Measurements from ENCODE around the gene CPLANE1.
"Not testable (repeated sequence)": the region's sequence is repeated elsewhere in the genome, so short reads cannot be mapped to it uniquely, and the experiment has no call there.

CPLANE1 gene

DNA sequence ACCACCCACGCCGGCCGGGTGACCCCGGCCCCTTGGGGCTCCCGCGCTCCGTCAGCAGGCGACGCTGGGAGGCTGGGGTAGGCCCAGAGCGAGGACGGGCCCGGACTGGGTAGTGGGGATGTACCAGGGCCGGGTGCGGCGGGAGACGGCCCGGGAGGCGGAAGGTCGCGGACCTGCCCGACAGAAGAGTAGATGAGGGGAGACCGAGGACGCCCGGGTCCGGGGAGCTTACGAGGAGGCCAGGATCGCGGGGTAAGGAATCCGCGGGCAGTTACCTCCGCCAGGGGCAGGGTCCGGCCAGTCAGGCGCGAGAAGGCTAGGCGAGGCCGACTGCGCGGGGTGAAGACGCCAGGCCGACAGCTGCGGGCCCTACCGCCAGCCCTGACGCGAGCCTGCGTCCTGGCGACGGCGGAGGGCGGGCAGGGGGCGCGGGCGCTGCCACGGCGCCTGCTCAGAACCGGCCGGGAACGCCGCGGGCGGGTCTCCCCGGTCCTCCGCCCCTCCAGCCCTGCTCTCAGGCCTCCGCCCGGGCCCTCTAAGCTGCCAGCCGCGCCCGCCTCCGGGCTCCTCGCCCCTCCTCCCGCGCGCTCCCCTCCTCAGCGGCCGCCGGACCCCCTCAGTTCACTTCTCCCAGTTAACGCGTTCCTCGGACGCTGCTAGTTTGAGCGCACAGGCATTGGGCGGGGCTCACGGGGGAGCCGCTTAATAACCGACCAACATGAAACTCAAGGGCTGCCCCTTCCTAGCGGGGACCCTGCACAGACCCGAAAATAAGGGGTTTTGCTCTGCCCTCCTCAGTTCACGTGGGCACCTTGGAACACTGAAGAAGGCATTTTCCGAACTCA, at the start of gene CPLANE1:
CPLANE1 (minus strand) TSS at position 407 of the 845 bp plus-strand sequence. CDS start 1,678 bp downstream, outside the sequence.
- peak; percentile 2 to 90 (median 69) for DNase-seq

DNA sequence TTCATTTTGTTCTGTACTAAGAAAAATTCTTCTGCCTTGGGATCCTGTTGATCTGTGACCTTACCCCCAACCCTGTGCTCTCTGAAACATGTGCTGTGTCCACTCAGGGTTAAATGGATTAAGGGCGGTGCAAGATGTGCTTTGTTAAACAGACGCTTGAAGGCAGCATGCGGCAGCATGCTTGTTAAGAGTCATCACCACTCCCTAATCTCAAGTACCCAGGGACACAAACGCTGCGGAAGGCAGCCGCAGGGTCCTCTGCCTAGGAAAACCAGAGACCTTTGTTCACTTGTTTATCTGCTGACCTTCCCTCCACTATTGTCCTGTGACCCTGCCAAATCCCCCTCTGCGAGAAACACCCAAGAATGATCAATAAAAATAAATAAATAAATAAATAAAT, 47.1 kb upstream of the CPLANE1 start:
- DNase-seq = not testable (repeated sequence)

DNA sequence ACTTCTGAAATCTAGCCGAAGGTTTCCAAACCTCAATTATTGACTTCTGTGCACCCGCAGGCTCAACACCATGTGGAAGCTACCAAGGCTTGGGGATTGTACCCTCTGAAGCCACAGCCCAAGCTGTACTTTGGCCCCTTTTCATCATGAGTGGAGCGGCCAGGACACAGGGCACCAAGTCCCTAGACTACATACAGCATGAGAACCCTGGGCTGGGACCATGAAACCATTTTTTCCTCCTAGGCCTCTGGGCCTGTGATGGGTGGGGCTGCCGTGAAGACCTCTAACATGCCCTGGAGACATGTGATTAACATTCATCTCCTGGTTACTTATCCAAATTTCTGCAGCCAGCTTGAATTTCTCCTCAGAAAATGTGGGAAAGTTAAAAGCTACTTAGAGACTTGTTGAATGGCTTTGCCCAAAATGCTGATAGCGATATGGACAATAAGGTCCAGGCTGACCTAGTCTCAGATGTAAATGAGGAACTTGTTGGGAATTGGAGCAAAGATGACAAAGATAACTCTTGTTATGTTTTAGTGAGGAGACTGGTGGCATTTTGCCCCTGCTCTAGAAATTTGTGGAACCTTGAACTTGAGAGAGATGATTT, 34.1 kb upstream of the CPLANE1 start:
- DNase-seq = no peak

DNA sequence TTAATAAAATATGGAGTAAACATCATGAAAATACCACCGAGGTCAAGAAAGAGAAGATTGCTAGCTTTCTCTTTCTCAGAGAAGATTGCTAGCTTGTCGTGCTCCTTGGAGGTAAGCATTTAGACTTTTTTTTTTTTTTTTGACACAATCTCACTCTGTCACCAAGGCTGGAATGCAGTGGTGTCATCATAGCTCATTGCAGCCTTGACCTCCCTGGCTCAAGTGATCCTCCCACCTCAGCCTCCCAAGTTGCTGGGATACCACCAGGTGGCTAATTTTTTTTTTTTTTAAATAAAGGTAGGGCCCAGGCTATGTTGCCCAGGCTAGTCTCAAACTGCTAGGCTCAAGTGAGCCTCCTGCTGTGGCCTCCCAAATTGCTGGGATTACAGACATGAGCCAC, 26.3 kb upstream of the CPLANE1 start:
- DNase-seq = no peak

DNA sequence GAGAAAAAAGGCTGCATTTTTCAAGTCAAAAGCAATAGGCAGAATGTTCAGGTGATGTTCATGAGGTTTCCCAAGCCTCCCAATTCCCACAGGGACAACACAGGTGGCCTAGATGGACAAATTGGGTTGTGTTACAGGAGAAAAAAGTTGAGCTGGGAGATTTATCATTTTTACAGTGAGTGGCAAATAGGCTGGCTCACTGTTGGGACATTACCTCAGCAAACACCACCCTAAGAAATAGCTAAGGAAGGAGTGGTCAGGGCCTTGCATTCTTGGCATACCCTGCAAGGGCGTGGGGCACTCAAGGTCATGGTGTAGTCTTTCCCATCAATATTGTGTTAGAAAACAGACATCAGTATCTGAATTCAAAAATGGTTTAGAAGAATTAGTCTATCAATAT, 23.3 kb upstream of the CPLANE1 start:
- no peak for DNase-seq

DNA sequence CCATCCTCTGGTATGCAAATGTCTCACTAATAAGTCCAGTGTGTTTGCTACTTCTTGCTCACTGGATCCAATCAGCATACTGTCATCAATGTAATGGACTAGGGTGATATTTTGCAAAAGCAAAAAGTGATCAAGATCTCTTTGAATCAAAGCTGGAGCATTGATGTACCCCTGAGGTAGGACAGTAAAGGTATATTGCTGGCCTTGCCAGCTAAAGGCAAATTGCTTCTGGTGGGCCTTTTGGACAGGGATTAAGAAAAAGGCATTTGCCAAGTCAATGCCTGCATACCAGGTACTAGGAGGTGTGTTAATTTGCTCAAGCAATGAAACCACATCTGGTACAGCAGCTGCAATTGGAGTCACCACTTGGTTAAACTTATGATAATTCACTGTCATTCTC, 18.9 kb upstream of the CPLANE1 start:
- DNase-seq = not testable (repeated sequence)

DNA sequence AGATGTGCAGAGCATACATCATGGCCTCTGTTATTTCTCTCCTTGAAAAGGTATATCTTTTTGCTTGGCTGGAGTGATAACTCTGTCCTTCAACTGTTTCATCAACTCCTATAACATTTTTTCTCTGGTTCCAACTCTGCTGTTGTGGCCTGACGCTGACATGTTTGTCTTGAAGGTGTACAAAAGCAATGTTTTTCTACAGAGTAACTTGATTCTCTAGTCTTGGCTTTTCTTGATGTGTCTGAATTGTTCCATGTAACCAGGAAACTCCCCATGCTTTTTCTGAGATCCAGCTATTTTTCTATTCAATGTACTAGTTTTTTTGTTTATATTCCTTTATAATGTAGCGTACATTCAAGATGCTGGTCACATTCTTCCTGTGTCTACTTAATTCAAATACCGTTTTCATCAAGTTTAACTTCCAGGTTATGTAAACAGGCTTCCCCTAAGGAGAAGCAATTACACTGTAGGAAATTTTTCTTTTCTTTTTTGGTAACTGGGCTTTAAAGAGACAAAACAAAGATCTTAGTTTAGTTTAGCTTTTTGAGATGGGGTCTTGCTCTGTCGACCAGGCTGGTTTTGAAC, 6.7 kb upstream of the CPLANE1 start:
- DNase-seq = no peak

DNA sequence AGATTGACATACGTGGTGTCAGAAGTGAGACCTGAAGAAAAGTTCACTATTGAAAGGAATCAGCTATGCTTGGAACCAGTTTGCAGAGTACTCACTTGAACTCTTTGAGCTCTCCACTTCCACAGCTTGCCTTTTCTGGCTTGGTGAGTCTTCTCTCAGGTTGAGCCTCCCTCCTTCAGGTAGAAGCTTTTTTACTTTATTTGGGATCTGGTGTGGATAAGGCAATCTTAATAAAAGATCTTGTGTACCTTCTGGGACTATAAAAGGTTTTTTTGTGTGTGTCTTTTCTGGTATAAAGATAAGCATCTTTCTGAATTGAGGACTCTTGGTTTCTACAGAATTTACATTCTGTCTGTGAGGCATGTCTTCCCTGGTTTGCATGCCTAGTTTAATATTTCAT, 5.4 kb upstream of the CPLANE1 start:
- DNase-seq = no peak

DNA sequence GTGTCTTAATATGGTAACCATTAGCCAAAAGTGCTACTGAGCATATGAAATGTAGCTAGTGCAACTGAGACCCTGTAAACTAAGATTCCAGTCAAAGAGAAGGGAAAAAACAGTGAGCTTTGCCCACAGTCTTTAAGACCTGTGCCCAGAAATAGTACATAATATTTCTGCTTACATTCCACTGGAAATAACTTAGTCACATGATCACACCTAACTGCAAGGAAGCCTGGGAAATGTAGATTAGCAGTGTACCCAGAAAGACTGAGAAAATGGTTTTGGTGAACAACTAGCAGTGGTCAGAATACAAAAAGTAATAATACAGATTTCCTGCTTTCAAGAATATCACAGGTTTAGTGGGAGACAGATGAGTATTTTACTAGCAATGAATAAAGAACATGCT, 2.5 kb upstream of the CPLANE1 start:
- no peak for DNase-seq

DNA sequence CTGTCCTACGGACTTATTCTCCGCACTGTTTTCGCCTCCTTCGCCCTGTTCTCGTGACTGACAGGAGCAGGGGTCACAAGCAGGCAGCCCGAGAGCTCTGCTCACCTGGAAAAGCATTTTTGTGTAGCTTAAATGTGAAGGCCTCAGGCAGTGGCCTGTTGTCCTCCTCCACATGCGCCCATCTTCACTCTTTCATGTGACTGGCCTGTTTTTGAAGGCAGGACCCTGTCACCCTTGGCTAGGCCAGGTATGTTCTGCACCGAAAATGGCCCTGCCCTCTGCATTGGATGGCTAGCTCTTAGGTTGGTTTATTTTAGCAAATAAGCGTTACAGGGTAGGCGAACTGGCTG, 614 bp upstream of the CPLANE1 start:
- peak in 5 of 51 donors; percentile 17 to 34 (median 28) for DNase-seq

DNA sequence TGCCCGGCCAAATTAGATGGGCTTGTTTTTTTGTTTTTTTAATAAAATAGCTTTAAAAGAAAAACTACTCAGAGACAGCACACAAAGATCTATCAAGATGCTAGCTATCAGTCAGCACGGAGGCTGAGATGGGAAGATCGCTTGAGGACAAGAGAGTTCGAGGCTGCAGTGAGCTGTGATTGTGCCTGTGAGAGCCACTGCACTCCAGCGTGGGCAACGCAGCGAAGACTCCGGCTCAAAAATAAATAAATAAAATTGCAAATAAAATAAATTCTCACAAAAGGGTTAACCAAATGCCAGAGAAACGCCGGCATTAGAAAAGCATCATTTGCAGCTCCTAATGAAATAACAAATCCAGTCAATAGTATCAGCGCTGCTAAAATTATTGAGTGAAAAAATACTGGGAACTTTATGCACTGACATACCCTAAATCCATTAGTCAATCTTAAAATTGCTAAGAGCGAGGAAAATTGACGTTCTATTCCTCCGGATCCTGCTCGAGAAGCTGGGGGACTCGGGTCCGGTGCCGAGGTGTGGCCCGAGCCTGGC, 681 bp downstream of the CPLANE1 start:
- no peak for DNase-seq

DNA sequence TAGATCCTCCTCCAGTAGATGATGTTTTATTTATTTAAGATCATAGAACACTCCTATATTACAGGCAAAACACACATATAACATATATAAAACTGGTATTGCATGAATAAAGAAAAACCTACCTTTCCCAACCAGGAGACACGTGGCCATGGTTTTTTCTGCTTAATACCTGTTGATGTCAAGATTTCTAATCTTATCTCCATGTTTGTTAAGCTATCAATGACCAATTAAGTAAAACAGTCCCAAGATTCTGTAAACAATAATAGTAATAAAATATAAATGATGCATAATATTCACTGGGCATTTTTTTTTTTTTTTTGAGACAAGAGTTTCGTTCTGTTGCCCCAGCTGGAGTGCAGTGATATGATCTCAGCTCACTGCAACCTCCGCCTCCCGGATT, 1.7 kb downstream of the CPLANE1 start:
- DNase-seq = no peak

DNA sequence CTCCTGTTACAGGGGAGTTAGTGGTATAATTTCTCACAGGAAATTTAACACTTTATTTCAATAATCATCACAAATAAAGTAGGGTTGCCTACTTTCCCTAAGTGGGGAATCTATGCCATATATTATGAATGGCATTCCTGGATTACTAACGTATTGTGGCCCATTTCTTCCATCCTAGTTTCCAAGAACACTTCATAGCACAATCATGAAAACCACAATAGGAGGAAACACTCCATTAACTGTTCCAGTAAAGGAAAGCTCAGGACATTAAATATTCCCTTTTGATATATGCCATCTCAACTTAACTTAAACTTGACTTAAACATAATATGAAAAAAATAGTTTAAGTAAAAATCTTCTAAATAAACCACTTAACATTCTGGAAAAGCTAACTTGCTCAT, 2.1 kb downstream of the CPLANE1 start:
- no peak for DNase-seq

DNA sequence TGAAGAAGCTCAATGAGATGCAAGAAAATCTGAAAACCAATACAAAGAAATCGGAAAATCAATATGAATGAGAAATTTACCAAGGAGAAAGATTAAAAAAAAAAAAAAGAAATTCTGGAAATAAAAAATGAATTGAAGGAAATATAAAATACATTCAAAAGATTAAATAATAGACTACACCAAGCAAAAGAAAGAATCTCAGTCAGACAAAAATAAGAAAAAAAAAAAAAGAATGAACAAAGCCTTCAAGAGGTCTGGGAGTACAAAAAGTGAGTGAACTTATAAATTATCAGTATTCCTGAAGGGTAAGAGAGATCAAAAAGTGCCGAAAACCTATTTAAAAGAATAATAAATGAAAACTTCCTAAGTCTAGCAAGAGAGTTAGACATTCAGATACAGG, 14.9 kb downstream of the CPLANE1 start:
- DNase-seq = no peak

DNA sequence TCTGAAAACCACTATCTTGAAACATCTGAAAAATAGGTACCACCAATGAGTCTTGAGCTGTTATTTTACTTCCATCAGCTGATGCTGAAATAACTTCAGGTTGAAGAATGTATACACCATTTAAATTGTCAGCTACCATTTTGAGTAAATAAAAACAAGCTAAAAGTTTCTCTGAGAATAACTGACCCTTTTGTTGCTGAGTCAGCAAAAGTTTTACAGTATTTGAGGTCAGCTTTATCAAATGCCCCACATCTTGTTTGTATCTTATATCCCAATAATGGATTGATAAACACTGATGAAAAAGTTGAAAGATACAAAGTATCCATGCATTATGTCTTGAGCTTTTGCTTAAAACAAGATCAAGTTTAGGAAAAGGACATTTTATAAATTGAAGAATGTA, 22.8 kb downstream of the CPLANE1 start:
- no peak for DNase-seq

DNA sequence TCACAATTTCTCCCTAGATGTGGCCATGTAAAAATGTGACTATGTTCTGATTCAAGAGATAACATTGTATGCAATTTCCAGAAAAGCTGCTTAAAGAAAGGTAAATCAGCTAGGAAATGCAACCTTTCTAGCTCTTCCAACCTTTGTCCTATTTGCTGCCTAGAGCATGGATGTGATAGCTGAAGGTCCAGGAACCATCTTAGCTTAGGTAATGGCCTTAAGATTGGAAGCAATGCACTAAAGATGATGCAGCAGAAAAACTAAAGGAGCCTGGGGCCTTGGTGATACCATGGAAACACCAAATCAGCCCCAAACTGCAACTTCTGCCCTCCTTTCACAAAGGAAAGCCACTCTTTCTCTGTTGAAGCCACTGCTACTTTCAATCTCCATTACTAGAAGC, 27.0 kb downstream of the CPLANE1 start:
- DNase-seq = no peak

DNA sequence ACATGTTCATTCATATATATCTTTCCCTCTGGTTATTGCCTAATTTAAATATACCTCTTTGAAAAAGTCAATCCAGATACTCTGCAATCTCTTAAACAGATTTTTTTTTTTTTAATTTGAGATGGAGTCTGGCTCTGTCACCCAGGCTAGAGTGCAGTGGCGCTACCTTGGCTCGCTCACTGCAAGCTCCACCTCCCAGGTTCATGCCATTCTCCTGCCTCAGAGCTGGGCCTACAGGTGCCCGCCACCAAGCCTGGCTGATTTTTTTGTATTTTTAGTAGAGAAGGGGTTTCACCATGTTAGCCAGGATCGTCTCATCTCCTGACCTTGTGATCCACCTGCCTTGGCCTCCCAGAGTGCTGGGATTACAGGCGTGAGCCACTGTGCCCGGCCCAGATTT, 28.8 kb downstream of the CPLANE1 start:
- DNase-seq = not testable (repeated sequence)

DNA sequence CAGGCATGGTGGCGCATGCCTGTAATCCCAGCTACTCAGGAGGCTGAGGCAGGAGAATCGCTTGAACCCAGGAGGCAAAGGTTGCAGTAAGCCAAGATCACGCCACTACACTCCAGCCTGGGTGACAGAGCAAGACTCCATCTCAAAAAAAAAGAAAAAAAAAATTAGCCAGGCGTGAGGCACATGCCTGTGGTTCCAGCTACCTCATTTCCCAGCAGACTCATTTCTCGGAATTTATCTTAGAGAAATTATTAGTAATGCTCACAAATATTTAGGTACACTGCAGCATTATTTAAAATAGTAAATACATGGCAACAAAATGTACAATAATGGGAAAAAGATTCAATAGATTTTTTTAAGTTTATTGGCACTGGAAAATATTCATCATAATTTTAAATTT, 29.8 kb downstream of the CPLANE1 start:
- DNase-seq = not testable (repeated sequence)

DNA sequence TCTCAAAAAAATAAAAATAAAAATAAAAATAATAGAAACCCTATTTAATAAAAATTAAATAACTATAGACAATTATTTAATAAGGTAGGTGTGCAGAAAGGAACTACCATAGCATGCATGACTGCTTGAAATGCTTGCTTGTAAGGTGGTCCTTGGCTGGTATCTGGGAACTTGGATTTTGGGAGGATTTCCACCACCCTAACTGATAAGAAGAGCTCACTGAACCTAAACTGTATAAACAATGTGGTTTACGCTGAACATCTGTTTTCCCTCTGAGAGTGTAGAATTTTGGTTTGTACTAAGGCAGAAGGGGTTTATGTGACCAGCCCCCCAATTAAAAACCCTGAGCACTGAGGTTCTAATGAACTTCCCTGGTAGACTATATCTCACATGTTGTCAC, 31.2 kb downstream of the CPLANE1 start:
- no peak for DNase-seq

DNA sequence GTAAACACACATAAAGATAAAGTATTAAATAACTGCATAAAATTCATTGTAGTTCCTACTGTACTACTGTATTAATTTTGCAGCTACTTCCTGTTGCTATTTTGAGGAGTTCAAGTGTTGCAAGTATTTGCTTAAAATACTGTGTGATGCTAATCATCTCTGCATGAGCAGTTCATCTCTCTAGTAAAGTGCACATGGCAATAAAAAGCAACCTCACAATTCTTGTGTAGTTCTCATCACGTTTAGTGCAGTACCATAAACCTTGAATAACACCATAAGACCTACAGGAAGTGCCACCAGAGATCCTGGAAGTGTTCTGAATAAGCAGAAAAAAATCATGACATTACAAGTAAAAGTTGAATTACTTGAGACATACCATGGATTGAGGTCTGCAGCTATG, 34.6 kb downstream of the CPLANE1 start:
- no peak for DNase-seq

DNA sequence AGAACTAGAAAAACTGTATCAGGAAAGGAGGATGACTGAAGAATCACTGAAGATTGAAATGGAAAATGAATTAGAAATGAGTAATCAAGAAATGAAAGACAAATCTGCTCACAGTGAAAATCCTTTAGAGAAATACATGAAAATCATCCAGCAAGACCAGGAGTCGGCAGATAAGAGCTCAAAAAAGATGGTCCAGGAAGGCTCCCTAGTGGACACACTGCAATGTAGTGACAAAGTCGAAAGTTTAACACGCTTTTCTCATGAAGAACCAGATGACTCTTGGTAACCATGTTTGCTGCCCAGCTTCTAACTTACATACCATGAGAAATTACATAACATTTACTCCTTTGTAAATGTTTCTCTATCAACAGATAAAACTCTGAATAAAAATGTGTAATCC, 37.1 kb downstream of the CPLANE1 start:
- DNase-seq = no peak

DNA sequence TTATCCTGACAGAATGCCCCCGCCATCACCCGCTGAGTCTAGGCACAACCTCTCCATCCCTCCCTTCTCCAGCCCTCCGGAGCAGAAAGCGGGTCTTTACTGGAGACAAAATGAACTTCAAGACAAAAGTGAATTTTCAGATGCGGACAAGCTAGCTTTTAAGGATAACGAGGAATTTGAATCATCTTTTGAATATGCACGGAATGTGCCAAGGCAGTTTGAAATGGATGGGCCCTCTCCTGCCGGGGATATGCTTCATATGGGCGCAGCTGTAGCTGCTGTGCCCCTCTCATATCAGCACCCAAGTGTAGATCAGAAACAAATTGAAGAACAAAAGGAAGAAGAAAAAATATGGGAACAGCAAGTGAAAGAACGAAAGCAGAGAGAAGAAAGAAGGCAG, 37.5 kb downstream of the CPLANE1 start:
- no peak for DNase-seq
